A673 (cell line): ENCODE measurements around the gene KATNAL2. TPM values are rescaled to one million over a fixed set of nuclear protein-coding genes. Genes with fewer than 3 reads are reported as not detected.

Source experiments
- BruUV-seq: library from RNA; stranded (reverse); fragments of 400-500 nt; replicated peaks from 2 replicates; lab custom pipeline; 2021; lab: Mats Ljungman, UMichigan
- CTCF ChIA-PET: fragments of 300-600 bp; sonication (Branson Sonifier 250); formaldehyde crosslinking; loops from one replicate; lab custom pipeline; 2022; ENCODE audit warnings: antibody characterized with exemption; lab: Charles Lee
- POLR2A ChIA-PET: fragments of 300-600 bp; sonication (Branson Sonifier 250); formaldehyde crosslinking; loops from one replicate; lab custom pipeline; 2022; ENCODE audit warnings: antibody characterized with exemption; ENCODE audit not compliant: low non-redundant PET; lab: Charles Lee
- DNase-seq: peaks from one replicate; pipeline ENCODE4 v3.0.0-alpha.2; 2015; ENCODE audit warnings: low spot score
- H3K27ac ChIP-seq: fragments of 200-600 bp; sonication (generic); 2 replicates; pipeline ENCODE4 v1.5.1; 2016; ENCODE audit warnings: mixed run types, low read depth, mild to moderate bottlenecking, mixed read lengths, antibody characterized with exemption, low read length; ENCODE audit not compliant: poor library complexity, severe bottlenecking
- H3K27me3 ChIP-seq: fragments of 200-600 bp; sonication (generic); replicated peaks from 2 replicates; pipeline ENCODE4 v1.6.1; 2017; ENCODE audit warnings: mixed run types, low read depth, mild to moderate bottlenecking, mixed read lengths, antibody characterized with exemption, low read length; ENCODE audit not compliant: insufficient read depth, poor library complexity
- H3K36me3 ChIP-seq: fragments of 200-600 bp; sonication (generic); 2 replicates; pipeline ENCODE4 v1.6.1; 2016; ENCODE audit warnings: mixed run types, mild to moderate bottlenecking, mixed read lengths, antibody characterized with exemption, low read length; ENCODE audit not compliant: insufficient read depth, poor library complexity, severe bottlenecking
- H3K4me1 ChIP-seq: fragments of 200-600 bp; sonication (generic); 2 replicates; pipeline ENCODE4 v1.6.1; 2017; ENCODE audit warnings: mixed run types, mild to moderate bottlenecking, mixed read lengths, antibody characterized with exemption, low read length; ENCODE audit not compliant: insufficient read depth, poor library complexity, severe bottlenecking
- H3K4me3 ChIP-seq: fragments of 200-600 bp; sonication (generic); 2 replicates; pipeline ENCODE4 v1.5.1; 2016; ENCODE audit warnings: low read depth, mixed run types, mild to moderate bottlenecking, mixed read lengths, low read length; ENCODE audit not compliant: poor library complexity, severe bottlenecking
- H3K9me3 ChIP-seq: fragments of 200-600 bp; sonication (generic); 2 replicates; pipeline ENCODE4 v1.6.1; 2016; ENCODE audit warnings: mixed run types, low read depth, mild to moderate bottlenecking, mixed read lengths, antibody characterized with exemption, low read length; ENCODE audit not compliant: poor library complexity, severe bottlenecking
- EZH2 ChIP-seq: fragments of 200-600 bp; sonication (generic); IDR thresholded peaks from 2 replicates; pipeline ENCODE4 v1.6.1; 2017; ENCODE audit warnings: borderline replicate concordance, low read depth, mild to moderate bottlenecking, mixed read lengths, antibody characterized with exemption, low read length; ENCODE audit not compliant: poor library complexity, severe bottlenecking
- intact Hi-C: fragments of 100-400 bp; cut with micrococcal nuclease; formaldehyde crosslinking; loops from one replicate; pipeline ENCODE4 v1.10.0; 2022; ENCODE audit not compliant: unreplicated experiment
- total RNA-seq: library from RNA; stranded (reverse); gene quantifications from 2 replicates; pipeline ENCODE4 v1.2.3, GENCODE V29; 2021
- TF ChIP-seq, protein P1 (sequence below): fragments of 300-800, 200-600 bp; sonication (generic); conservative IDR thresholded peaks from 2 replicates; pipeline ENCODE4 v1.5.1; 2017; ENCODE audit warnings: low read depth, mild to moderate bottlenecking, antibody characterized with exemption, low read length, moderate library complexity, mixed read lengths

Gene KATNAL2
- total RNA-seq, 1 experiment from 2014 or later: 10.6 TPM

- H3K36me3 ChIP-seq: no peaks in the 10 kb centered on the region
- no peak for TF ChIP-seq EZH2
- TF ChIP-seq, protein P1, sequence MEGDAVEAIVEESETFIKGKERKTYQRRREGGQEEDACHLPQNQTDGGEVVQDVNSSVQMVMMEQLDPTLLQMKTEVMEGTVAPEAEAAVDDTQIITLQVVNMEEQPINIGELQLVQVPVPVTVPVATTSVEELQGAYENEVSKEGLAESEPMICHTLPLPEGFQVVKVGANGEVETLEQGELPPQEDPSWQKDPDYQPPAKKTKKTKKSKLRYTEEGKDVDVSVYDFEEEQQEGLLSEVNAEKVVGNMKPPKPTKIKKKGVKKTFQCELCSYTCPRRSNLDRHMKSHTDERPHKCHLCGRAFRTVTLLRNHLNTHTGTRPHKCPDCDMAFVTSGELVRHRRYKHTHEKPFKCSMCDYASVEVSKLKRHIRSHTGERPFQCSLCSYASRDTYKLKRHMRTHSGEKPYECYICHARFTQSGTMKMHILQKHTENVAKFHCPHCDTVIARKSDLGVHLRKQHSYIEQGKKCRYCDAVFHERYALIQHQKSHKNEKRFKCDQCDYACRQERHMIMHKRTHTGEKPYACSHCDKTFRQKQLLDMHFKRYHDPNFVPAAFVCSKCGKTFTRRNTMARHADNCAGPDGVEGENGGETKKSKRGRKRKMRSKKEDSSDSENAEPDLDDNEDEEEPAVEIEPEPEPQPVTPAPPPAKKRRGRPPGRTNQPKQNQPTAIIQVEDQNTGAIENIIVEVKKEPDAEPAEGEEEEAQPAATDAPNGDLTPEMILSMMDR: peak; percentile 76
- ChIA-PET CTCF (no interaction called here), POLR2A (no interaction called here)
- H3K4me1 ChIP-seq: no peaks in the 10 kb centered on the region
- no peak overlapping the region for H3K4me3 ChIP-seq
- H3K27ac ChIP-seq: no peak overlapping the region
- no peaks in the 10 kb centered on the region for H3K27me3 ChIP-seq
- no TSS peak for BruUV-seq
- intact Hi-C loops: loop anchor here (2.0 to 5.0 kb wide), 3 partner anchors 104 to 647 kb away; no protein-coding TSS in a partner anchor
- H3K9me3 ChIP-seq: no peaks in the 10 kb centered on the region
- peak; percentile 61 for DNase-seq
Measured at GRCh38 chr18:47100212-47100831, 182.9 kb downstream of the KATNAL2 start.

- Histone ChIP-seq H3K27me3 (no peaks in the 10 kb centered on the region), H3K36me3 (peaks cover 20% of the 10 kb centered on the region), H3K9me3 (no peaks in the 10 kb centered on the region), H3K27ac (no peak overlapping the region), H3K4me1 (no peaks in the 10 kb centered on the region), H3K4me3 (no peak overlapping the region)
- ChIA-PET POLR2A (no interaction called here), CTCF (no interaction called here)
- intact Hi-C loops: no loop called here
- no TSS peak for BruUV-seq
- TF ChIP-seq EZH2: no peak
- TF ChIP-seq, protein P1: no peak
- no peak for DNase-seq
Measured at GRCh38 chr18:47108373-47108772, 191.0 kb downstream of the KATNAL2 start.

- Histone ChIP-seq H3K4me1 (no peaks in the 10 kb centered on the region), H3K4me3 (no peak overlapping the region), H3K27ac (no peak overlapping the region), H3K9me3 (no peaks in the 10 kb centered on the region), H3K36me3 (peaks cover 25% of the 10 kb centered on the region), H3K27me3 (no peaks in the 10 kb centered on the region)
- TF ChIP-seq, protein P1: no peak
- TF ChIP-seq EZH2: no peak
- no TSS peak for BruUV-seq
- ChIA-PET CTCF (no interaction called here), POLR2A (no interaction called here)
- intact Hi-C loops: no loop called here
- DNase-seq: no peak
Measured at GRCh38 chr18:47108998-47109405, 191.6 kb downstream of the KATNAL2 start.
